ENCODE data around the gene NTMT1.

GRCh38 chr9:129623331-129623730, 2.6 kb upstream of the NTMT1 start:
- TF ChIP-seq CTCF (IDR thresholded peaks at IDR 0.05) (no peak), POLR2A (IDR thresholded peaks at IDR 0.05) (no peak)
